NCI-H748 (cell line): ENCODE data around the gene P3H2.
A peak's percentile ranks its signal among the peaks of the same experiment; 100 is the strongest.
"Not testable (repeated sequence)": the region's sequence is repeated elsewhere in the genome, so short reads cannot be mapped to it uniquely, and the experiment has no call there.

Source experiments
- DNase-seq: peaks from one replicate; lab custom pipeline; 2025; ENCODE audit not compliant: unreplicated experiment; lab: John Stamatoyannopoulos, UW

The P3H2 gene

GRCh38 chr3:190120269-190121060, at the start of gene P3H2:
TSS of gene P3H2 (minus strand) at chr3:190120897. CDS start at chr3:190120731, 166 bp downstream.
- peak; percentile 83 for DNase-seq

- DNase-seq: peak; percentile 56
Observed at GRCh38 chr3:190169877-190170276, 49.2 kb upstream of the P3H2 start.

- DNase-seq: no peak
Observed at GRCh38 chr3:190169243-190169642, 48.5 kb upstream of the P3H2 start.

GRCh38 chr3:190167936-190168680, 47.4 kb upstream of the P3H2 start:
- no peak for DNase-seq

- DNase-seq: no peak
Observed at GRCh38 chr3:190166948-190167347, 46.3 kb upstream of the P3H2 start.

- DNase-seq: no peak
Observed at GRCh38 chr3:190165253-190165652, 44.6 kb upstream of the P3H2 start.

- not testable (repeated sequence) for DNase-seq
Observed at GRCh38 chr3:190162013-190162412, 41.3 kb upstream of the P3H2 start.

- no peak for DNase-seq
Observed at GRCh38 chr3:190159902-190160435, 39.3 kb upstream of the P3H2 start.

GRCh38 chr3:190158261-190158660, 37.6 kb upstream of the P3H2 start:
- no peak for DNase-seq

- DNase-seq: peak; percentile 11
Observed at GRCh38 chr3:190155752-190156151, 35.1 kb upstream of the P3H2 start.

GRCh38 chr3:190150681-190151080, 30.0 kb upstream of the P3H2 start:
- DNase-seq: no peak

GRCh38 chr3:190149830-190150619, 29.3 kb upstream of the P3H2 start:
- not testable (repeated sequence) for DNase-seq

GRCh38 chr3:190144793-190145192, 24.1 kb upstream of the P3H2 start:
- DNase-seq: not testable (repeated sequence)

- DNase-seq: no peak
Observed at GRCh38 chr3:190142041-190142440, 21.3 kb upstream of the P3H2 start.

- no peak for DNase-seq
Observed at GRCh38 chr3:190139365-190139764, 18.7 kb upstream of the P3H2 start.

GRCh38 chr3:190132371-190132770, 11.7 kb upstream of the P3H2 start:
- DNase-seq: no peak

- DNase-seq: no peak
Observed at GRCh38 chr3:190131329-190131728, 10.6 kb upstream of the P3H2 start.

GRCh38 chr3:190130696-190131095, 10.0 kb upstream of the P3H2 start:
- no peak for DNase-seq

- no peak for DNase-seq
Observed at GRCh38 chr3:190130037-190130436, 9.3 kb upstream of the P3H2 start.

- no peak for DNase-seq
Observed at GRCh38 chr3:190127797-190128196, 7.1 kb upstream of the P3H2 start.

- no peak for DNase-seq
Observed at GRCh38 chr3:190127195-190127594, 6.5 kb upstream of the P3H2 start.
